T47D (cell line): ENCODE measurements around the gene TMSB10.

Experiments used
- DNase-seq, 2 experiments: peaks; one replicate each; pipeline versions ENCODE4 v3.0.0 to v3.0.0-alpha.2; 2011 to 2012; ENCODE audit warnings: low read depth in 1 of 2, low spot score in 1 of 2
- JUND ChIP-seq: IDR thresholded peaks from 2 replicates; pipeline ENCODE4 v1.6.1; 2012; ENCODE audit warnings: low read depth
- in situ Hi-C: cut with HindIII; loops from 2 replicates; pipeline ENCODE4 v1.10.0; 2016; ENCODE audit warnings: low sequenced_read_pairs, low pct_unique_long_range_greater_than_20kb

Gene TMSB10

GRCh38 chr2:84918430-84918829 is 13.0 kb downstream of the TMSB10 start:
- no peak for TF ChIP-seq JUND
- in situ Hi-C loops = no loop called here
- DNase-seq = no peak

DNA sequence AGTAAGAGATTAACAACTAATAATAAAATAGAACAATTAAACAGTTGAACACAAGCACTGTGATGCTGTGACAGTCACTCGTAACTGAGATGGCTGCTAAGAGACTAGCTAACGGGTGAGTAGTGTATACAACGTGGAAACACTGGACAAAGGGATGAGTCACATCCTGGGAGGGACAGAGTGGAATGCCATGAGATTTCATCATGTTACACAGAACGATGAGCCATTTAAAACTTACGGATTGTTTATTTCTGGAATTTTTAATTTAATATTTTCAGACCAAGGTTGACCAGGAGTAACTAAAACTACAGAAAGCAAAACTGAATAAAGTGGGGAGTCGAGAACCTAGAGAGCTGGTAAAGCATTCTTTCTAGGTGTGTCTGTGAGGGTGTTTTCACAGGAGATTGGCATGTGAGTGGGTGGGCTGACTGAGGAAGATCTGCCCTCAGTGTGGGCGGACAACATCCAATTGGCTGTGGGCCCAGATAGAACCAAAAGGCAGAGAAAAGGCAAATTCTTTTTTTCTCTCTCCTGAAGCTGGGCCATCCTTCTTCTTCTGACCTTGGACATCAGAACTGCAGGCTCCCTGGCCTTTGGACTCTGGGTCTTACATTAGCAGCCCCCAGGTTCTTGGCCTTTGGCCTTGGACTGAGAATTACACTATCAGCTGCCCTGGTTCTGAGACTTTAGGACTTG is 14.6 kb downstream of the TMSB10 start:
- no peak for TF ChIP-seq JUND
- DNase-seq = peak in 1 of 2 experiments; percentile 18
- in situ Hi-C loops = no loop called here

DNA sequence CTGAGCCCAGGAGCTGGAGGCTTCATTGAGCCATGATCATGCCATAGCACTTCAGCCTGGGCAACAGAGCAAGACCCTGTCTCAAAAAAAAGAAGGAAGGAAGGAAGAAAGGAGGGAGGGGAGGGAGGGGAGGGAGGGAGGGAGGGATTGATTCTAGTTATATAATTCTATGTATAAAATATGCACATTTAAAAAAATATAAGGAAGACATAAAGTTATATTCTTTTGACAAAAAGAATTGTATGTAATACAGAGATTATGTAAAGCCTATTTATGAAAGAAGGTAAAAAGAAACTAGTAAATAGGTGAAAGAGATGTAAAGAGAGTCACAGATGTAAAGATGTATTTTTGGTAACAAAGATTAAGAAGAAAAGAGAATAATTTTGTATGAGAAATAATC is 17.6 kb downstream of the TMSB10 start:
- no peak for TF ChIP-seq JUND
- no peak for DNase-seq
- in situ Hi-C loops = no loop called here

- no peak for TF ChIP-seq JUND
- in situ Hi-C loops = no loop called here
- peak in 1 of 2 experiments; percentile 83 for DNase-seq
Observed at GRCh38 chr2:84924173-84925106, 19.0 kb downstream of the TMSB10 start.

- no peak for TF ChIP-seq JUND
- DNase-seq = no peak
- in situ Hi-C loops = no loop called here
Observed at GRCh38 chr2:84925336-84925723, 19.9 kb downstream of the TMSB10 start.

DNA sequence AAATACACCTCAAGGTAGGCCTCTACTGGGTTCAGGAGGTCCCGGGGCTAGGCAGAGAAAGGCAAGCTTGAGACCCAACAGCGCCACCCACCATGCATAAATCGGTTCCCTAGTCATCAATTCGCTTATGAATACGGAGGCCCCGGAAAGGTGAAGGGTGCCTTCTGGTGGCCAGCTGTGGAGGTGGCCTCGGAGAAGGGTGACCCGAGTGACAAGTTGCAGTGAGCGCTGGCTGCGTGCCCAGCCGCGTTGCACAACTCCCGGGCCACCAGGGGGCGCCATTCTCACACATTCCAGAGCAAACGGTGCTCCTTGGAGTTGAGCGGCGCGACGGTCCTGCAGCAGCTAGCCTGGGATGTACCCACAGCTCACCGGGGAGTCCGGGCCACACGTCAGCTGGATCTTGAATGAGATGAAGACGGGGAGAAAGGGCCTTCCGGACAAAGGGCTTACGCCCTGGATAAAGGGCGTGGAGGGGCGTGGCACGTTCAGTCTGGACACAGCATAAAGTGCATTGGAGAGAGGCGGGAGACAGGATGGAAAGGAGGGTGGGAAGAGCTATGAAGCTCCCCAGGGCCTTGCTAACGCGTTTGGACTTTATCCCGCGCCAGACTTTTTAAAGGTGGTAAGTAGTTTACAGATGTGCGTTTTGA is 20.4 kb downstream of the TMSB10 start:
- in situ Hi-C loops = no loop called here
- no peak for TF ChIP-seq JUND
- peak; percentile 53 to 96 for DNase-seq

DNA sequence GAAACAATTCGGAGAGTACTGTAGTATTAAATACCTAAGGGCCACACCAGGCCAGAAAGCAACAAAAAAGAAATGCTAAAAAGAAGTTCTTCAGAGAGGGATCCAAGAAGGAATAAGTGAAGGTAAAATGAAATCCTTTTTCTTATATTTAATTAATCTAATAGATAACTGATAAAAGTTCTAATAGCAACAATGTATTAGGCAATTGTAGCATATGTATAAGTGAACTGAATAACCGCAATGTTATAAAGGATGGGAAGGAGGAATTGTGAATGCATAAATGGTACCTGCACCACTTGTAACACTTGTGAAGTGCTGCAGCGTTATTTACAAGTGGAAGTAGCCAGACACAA is 21.8 kb downstream of the TMSB10 start:
- in situ Hi-C loops = no loop called here
- TF ChIP-seq JUND = no peak
- DNase-seq = no peak

DNA sequence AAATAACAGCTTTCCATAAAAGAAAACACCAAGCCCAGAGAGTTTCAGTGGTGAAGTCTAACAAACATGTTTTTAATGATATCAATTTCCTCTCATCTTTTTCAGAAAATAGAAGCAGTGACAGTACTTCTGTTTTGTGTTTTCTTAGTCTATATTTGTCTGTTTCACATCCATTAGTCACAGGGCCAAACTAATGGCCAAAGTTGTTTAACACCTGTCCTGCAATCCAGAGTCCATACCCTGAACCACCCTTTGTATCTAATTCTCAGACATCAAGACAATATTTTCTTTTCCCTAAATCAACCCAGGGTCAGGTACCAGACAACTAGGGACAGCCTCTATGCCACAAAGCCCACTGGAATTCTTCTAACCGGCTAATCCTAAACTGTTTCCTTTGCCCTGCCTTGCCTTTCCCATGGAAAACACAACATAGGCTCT is 25.9 kb downstream of the TMSB10 start:
- TF ChIP-seq JUND = no peak
- DNase-seq = no peak
- in situ Hi-C loops = no loop called here

DNA sequence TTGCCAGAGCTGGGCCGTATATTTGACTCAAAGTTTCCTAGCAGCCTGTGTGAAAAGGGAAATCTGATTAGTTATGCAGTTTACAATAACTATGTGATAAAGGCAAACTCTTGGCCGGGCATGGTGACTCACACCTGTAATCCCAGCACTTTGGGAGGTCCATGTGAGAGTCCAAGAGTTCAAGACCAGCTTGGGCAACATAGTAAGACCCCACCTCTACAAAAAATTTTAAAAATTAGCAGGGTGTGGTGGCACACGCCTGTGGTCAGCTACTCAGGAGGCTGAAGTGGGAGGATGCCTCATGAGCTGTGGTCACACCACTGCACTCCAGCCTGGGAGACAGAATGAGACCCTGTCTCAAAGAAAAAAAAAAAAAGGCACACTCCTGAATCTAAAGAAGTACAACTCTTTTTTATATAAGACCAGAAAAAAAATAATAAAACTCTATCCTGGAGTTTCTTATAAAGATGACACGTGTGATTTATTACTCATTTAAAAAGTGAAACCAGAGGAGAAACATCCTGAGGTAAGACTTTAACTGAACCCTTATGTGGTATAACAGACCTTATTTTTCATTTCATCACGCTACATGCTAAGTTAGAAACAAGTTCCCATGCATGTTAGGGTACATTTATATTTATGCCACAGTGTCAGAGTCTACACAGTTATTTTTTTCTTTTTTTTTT is 32.9 kb downstream of the TMSB10 start:
- in situ Hi-C loops = no loop called here
- no peak for DNase-seq
- no peak for TF ChIP-seq JUND

GRCh38 chr2:84939426-84940087 is 34.1 kb downstream of the TMSB10 start:
- DNase-seq = no peak
- in situ Hi-C loops = no loop called here
- no peak for TF ChIP-seq JUND

- no peak for DNase-seq
- in situ Hi-C loops = no loop called here
- TF ChIP-seq JUND = no peak
Observed at GRCh38 chr2:84940088-84940470, 34.6 kb downstream of the TMSB10 start.

- DNase-seq = no peak
- no peak for TF ChIP-seq JUND
- in situ Hi-C loops = no loop called here
Observed at GRCh38 chr2:84940831-84941412, 35.5 kb downstream of the TMSB10 start.
